Measurements from ENCODE around the gene ANTKMT. TPM values are rescaled to one million over a fixed set of nuclear protein-coding genes. Genes with fewer than 3 reads are reported as not detected.
A peak's percentile ranks its signal among the peaks of the same experiment; 100 is the strongest.

ANTKMT gene
- total and polyA plus RNA-seq, 2 experiments from 2014 or later = 55.1 to 82.6 TPM

DNA sequence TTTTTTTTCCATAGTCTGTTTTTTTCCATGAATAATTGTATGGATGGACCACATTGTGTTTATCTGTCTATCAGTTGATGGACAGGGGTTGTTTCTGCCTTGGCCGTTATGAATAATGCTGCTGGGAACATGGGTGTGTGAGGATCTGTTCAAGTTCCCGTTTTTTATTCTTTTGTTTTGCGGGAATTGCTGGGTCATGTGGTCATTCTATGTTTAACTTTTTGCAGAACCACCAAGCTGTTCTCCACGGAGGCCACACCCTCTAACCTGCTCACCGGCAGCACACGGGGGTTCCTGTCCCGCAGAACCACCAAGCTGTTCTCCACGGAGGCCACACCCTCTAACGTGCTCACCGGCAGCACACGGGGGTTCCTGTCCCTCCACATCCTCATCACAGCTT, 33.7 kb downstream of the ANTKMT start:
- Histone ChIP-seq H3K9me3 (ENCODE audit: low read depth) (no peaks in the 10 kb centered on the region), H3K4me3 (no peak overlapping the region), H3K4me1 (ENCODE audit: low read depth) (peaks cover 8% of the 10 kb centered on the region), H3K27me3 (no peaks in the 10 kb centered on the region), H3K27ac (no peak overlapping the region), H3K36me3 (no peaks in the 10 kb centered on the region)
- TF ChIP-seq, protein P1, sequence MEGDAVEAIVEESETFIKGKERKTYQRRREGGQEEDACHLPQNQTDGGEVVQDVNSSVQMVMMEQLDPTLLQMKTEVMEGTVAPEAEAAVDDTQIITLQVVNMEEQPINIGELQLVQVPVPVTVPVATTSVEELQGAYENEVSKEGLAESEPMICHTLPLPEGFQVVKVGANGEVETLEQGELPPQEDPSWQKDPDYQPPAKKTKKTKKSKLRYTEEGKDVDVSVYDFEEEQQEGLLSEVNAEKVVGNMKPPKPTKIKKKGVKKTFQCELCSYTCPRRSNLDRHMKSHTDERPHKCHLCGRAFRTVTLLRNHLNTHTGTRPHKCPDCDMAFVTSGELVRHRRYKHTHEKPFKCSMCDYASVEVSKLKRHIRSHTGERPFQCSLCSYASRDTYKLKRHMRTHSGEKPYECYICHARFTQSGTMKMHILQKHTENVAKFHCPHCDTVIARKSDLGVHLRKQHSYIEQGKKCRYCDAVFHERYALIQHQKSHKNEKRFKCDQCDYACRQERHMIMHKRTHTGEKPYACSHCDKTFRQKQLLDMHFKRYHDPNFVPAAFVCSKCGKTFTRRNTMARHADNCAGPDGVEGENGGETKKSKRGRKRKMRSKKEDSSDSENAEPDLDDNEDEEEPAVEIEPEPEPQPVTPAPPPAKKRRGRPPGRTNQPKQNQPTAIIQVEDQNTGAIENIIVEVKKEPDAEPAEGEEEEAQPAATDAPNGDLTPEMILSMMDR (IDR thresholded peaks at IDR 0.05; ENCODE audit: low read depth, low read length) = no peak
- DNase-seq (ENCODE audit: low read depth in 1 of 2, low spot score in 1 of 2) = no peak

DNA sequence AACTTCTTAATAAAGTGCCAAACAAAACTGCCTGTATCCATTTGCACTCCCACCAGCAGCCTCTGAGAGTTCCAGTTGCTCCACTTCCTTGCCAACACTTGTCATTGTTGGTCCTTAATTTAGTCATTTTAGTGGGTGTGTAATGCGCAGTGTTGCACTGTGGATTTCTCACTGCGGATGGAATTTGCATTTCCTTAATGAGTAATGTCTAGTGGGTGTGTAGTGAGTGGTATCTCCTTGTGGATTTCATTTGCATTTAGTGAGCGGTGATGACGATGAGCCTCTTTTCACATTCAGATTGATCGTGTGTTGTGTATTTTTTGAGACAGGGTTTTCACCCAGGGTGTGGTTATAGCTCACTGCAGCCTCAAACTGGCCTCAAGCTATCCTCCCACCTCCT, 35.5 kb downstream of the ANTKMT start:
- H3K36me3 ChIP-seq = no peaks in the 10 kb centered on the region
- no peaks in the 10 kb centered on the region for H3K27me3 ChIP-seq

DNA sequence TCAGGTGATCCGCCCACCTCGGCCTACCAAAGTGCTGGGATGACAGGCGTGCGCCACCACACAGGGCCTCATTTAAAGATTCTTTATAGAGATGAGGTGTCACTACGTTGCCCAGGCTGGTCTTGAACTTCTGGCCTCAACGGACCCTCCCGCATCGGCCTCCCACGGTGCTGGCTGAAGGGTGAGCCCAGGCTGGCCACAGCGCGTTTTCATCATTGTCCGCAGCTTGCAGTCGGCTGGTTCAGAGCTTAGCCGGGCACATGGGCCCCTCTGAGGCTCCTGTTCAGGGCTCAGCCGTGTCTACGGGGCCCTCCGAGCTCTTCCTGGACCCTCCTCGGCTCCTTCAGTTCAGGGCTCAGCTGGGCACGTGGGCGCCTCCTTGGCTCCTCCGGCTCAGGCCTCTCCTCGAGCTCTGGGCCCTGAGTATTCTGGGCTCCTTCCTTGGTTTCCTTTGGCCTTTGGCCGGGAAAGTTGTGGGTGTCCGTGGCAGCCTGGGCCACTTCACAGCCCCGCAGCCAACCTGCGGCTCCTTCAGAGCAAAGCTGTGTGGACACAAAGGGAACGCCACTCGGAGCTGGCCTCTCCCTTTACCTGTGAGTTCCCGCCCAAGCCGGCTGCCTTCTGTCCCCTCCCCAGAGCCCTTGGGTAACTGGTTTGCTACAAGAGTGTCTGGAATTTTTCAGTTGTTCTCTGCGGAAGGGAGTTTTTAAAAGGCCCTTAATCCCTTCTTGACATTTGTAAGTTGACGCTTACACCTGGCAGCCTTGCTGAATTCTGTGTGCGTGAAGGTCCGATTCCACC, 38.4 kb downstream of the ANTKMT start:
- Histone ChIP-seq H3K36me3 (no peaks in the 10 kb centered on the region), H3K4me1 (ENCODE audit: low read depth) (peaks cover 9% of the 10 kb centered on the region), H3K27me3 (no peaks in the 10 kb centered on the region), H3K4me3 (no peak overlapping the region), H3K9me3 (ENCODE audit: low read depth) (no peaks in the 10 kb centered on the region), H3K27ac (peak overlapping the region; percentile 67)
- TF ChIP-seq, protein P1 (IDR thresholded peaks at IDR 0.05; ENCODE audit: low read depth, low read length) = no peak
- DNase-seq (ENCODE audit: low read depth in 1 of 2, low spot score in 1 of 2) = peak in 1 of 2 donors; percentile 42

More for the DNA sequence above, 35.5 kb downstream of the ANTKMT start:
- DNase-seq (ENCODE audit: low read depth in 1 of 2, low spot score in 1 of 2) = no peak
- TF ChIP-seq, protein P1 (IDR thresholded peaks at IDR 0.05; ENCODE audit: low read depth, low read length) = no peak
- H3K4me3 ChIP-seq = no peak overlapping the region
- H3K4me1 ChIP-seq (ENCODE audit: low read depth) = peaks cover 12% of the 10 kb centered on the region
- H3K9me3 ChIP-seq (ENCODE audit: low read depth) = no peaks in the 10 kb centered on the region
- H3K27ac ChIP-seq = no peak overlapping the region

DNA sequence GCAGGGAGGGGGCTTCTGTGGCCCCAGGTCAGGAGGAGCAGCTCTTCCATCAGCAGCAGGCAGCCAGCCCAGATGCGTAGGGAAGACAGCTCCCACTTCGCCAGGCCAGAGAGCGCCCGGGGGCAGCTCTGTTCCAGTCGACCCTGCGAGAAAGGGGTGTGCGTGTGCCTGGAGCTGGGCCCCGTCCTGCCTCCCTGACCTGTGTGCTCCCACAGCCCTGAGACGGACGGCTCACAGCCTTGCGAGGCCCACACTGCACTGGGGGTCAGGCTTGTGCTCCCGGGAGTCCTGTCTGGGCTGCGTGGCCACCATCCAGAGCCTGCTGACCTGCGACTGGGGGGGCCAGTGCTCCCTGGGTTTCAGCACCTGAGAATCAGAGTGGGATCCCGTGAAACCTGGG, 39.1 kb downstream of the ANTKMT start:
- no peaks in the 10 kb centered on the region for H3K27me3 ChIP-seq
- H3K9me3 ChIP-seq (ENCODE audit: low read depth) = no peaks in the 10 kb centered on the region
- H3K4me1 ChIP-seq (ENCODE audit: low read depth) = peaks cover 9% of the 10 kb centered on the region
- DNase-seq (ENCODE audit: low read depth in 1 of 2, low spot score in 1 of 2) = no peak
- no peaks in the 10 kb centered on the region for H3K36me3 ChIP-seq
- peak overlapping the region; percentile 67 for H3K27ac ChIP-seq
- TF ChIP-seq, protein P1 (IDR thresholded peaks at IDR 0.05; ENCODE audit: low read depth, low read length) = no peak
- H3K4me3 ChIP-seq = no peak overlapping the region

DNA sequence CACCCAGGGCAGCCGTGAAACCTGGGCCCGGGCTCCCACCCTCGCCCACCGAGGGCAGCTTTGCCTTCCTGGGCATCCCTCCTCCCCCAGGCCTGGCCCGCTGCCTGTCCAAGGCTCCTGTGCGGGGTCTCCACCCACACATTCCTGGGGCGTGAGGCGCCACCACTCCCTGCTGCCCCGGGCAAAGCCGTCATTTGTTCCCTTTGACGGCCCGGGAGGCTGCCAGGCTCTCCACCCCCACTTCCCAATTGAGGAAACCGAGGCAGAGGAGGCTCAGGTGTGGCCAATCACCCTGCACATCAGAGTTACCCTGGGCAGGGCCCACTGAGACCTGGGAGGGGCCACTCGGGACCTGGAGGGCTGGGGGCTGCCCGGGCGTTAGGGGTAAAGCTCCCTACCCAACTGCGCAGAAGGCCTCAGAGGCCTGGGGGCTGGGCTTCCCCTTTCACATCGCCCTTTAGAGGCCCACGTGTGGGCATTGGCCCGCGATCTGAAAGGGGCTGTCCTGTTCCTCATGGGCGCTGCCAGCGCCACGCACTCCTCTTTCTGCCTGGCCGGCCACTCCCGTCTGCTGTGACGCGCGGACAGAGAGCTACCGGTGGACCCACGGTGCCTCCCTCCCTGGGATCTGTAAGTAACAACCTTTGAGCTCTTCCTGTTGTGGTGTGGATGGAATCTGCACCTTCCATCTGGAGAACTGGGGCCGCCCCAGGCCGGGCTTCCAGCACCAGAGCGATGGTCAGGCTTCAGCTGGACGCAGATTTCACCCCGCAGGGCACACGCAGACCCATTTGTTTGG, 39.8 kb downstream of the ANTKMT start, which contains the start of gene MSLN:
TSS of gene MSLN (plus strand) at position 190 of the 799 bp plus-strand sequence. CDS start 1,947 bp downstream, outside the sequence.
- H3K4me1 ChIP-seq (ENCODE audit: low read depth) = peaks cover 9% of the 10 kb centered on the region
- DNase-seq (ENCODE audit: low read depth in 1 of 2, low spot score in 1 of 2) = no peak
- H3K27me3 ChIP-seq = no peaks in the 10 kb centered on the region
- TF ChIP-seq, protein P1 (IDR thresholded peaks at IDR 0.05; ENCODE audit: low read depth, low read length) = no peak
- H3K36me3 ChIP-seq = no peaks in the 10 kb centered on the region
- H3K9me3 ChIP-seq (ENCODE audit: low read depth) = no peaks in the 10 kb centered on the region
- peak within 1 kb of the TSS; percentile 67 for H3K27ac ChIP-seq
- H3K4me3 ChIP-seq = no peak within 1 kb of the TSS
